KOPT-K1 (cell line): ENCODE measurements around the gene SMOC2.
"Not testable (repeated sequence)": the region's sequence is repeated elsewhere in the genome, so short reads cannot be mapped to it uniquely, and the experiment has no call there.

Experiments used
- H3K27ac ChIP-seq: fragments of 200-600 bp; sonication (generic); 2 replicates; pipeline ENCODE4 v1.5.1; 2016; ENCODE audit warnings: antibody characterized with exemption, mild to moderate bottlenecking, low read depth, low read length; ENCODE audit not compliant: poor library complexity, severe bottlenecking
- H3K36me3 ChIP-seq: fragments of 200-600 bp; sonication (generic); 2 replicates; pipeline ENCODE4 v1.5.1; 2017; ENCODE audit warnings: antibody characterized with exemption, mild to moderate bottlenecking, low read length, moderate library complexity; ENCODE audit not compliant: insufficient read depth
- H3K9me3 ChIP-seq: fragments of 200-600 bp; sonication (generic); 2 replicates; pipeline ENCODE4 v1.5.1; 2017; ENCODE audit warnings: antibody characterized with exemption, low read length, mild to moderate bottlenecking; ENCODE audit not compliant: insufficient read depth, poor library complexity, severe bottlenecking

SMOC2 gene

DNA sequence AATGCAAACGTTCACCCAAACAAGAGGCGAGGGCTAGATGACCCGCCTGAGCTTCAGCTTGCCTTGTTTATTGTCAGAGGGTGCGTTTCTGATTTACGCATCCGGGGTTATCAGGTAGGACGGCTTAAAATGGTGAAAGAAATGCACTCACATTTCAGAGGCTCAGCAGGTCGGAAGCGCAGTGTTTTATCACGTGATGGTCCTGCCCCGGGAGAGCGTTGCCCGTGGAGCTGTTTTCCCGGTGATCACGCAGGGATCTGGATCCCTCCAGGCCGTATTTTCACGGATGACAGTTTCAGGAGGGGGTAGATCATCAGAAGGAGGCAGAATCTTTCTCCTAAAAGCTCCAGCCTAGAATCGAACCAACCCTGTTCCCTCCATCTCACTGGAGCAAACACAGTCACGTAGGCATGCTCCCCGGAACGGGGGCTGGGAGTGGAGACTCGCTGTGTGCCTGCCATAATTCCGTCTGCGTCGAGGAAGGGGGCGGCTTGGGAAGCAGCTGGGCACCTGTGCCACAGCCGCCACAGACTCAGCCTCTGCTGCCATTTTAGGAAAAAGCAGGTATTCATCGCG lies 121.7 kb downstream of the SMOC2 start:
- Histone ChIP-seq H3K27ac (no peak overlapping the region), H3K9me3 (no peaks in the 10 kb centered on the region), H3K36me3 (no peaks in the 10 kb centered on the region)

DNA sequence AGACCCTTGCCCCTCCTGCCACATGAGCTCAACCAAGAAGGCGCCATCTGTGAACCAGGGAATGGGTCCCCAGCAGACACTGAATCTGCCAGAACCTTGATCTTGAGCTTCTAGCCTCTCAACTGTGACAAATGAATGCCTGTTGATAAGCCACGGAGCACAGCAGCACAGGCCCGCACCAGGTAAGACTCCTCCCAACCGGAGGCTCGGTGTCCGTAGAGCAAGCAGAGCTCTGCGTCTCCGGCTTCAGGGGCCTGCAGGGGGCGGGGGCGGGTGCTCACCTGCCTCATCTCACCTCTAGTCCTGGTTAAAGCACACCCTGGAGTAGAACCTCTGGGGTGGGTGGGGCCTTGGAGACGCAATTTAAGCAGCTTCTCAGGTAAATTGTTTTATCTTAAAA lies 122.7 kb downstream of the SMOC2 start:
- H3K36me3 ChIP-seq, result no peaks in the 10 kb centered on the region
- H3K9me3 ChIP-seq, result no peaks in the 10 kb centered on the region
- H3K27ac ChIP-seq, result no peak overlapping the region

DNA sequence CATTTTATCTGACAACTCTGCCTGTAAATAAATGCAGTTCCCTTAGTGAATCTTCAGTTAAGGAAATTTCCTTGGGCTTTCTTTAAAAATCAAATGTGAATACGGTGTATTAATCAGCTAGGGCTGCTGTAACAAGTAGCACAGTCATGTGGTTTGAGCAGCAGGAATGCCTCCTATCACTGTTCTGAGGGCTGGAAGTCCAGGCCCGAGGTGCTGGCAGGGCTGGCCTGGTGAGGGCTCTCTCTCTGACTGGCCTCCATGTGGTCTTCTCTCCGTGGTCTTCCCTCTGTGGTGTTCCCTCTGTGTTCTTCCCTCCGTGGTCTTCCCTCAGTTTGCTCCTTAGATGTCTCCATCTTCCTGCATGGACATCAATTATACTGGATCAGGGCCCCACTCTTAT lies 124.1 kb downstream of the SMOC2 start:
- Histone ChIP-seq H3K9me3 (no peaks in the 10 kb centered on the region), H3K27ac (no peak overlapping the region)

DNA sequence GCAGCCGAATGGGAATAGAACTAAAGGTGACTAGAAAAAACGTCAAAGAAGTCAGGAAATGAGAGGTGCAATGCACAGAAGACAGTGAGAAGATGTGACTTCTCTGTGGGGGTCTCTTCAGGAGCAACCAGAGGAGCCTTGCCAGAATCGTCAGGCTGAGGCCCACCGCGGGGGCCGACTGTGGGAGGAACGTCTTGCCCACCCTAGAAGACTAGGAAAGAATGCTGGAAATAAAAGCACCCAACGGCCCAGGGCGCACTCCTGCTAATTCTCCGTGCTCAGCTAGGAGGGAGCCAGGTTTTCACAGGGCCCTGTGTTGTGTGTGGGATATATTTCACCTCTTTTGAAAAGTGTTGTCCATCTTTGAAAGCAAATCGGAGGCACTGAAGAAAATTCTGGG lies 129.2 kb downstream of the SMOC2 start:
- Histone ChIP-seq H3K27ac (no peak overlapping the region), H3K9me3 (peaks cover 10% of the 10 kb centered on the region), H3K36me3 (no peaks in the 10 kb centered on the region)

More for the DNA sequence above, 124.1 kb downstream of the SMOC2 start:
- no peaks in the 10 kb centered on the region for H3K36me3 ChIP-seq

DNA sequence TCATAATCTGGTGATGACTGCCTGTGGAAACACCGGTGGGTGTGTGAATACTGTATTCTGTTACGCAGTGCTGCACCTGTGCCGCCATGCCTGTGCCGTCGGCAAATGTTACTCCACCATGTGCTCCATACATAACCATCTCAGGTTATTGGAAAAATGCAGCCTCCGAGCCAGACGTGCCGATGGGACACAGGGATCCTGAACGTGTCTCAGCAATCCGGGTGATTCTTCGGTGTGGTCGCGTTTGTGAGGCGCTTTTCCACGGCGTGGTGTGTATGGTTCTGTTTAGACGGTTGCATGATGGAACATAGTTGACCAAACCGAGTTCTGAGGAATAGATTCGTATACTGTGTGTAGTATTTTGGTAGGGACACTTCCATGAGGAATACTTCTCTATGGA lies 130.3 kb downstream of the SMOC2 start:
- H3K36me3 ChIP-seq, result no peaks in the 10 kb centered on the region
- H3K27ac ChIP-seq, result no peak overlapping the region
- H3K9me3 ChIP-seq, result peaks cover 17% of the 10 kb centered on the region

DNA sequence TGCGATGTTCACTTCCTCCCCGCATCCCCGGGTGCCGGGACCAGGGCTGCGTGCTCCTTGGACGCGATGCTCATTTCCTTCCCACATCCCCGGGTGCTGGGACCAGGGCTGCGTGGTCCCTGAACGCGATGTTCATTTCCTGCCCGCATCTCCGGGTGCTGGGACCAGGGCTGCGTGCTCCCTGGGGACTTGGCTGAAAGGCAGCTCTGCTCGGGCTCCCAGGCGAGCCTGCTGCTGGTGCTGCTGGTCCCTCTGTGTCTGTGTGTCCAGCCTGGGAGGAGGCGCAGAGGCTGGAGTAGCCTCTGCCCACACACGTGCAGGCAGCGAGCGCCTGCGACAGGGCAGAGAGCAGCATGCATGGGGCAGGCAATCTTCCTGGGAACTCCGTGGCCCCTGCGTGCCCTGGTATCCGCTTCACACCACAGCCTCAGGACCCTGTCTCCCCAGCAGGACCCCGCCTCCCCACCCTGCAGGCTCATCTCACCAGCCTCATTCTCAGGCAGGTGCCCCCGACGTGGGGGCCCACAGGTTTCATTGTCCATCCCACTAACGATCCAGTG lies 132.4 kb downstream of the SMOC2 start:
- H3K27ac ChIP-seq, H3K36me3 ChIP-seq: not testable (repeated sequence)
- H3K9me3 ChIP-seq, result peaks cover 17% of the 10 kb centered on the region

DNA sequence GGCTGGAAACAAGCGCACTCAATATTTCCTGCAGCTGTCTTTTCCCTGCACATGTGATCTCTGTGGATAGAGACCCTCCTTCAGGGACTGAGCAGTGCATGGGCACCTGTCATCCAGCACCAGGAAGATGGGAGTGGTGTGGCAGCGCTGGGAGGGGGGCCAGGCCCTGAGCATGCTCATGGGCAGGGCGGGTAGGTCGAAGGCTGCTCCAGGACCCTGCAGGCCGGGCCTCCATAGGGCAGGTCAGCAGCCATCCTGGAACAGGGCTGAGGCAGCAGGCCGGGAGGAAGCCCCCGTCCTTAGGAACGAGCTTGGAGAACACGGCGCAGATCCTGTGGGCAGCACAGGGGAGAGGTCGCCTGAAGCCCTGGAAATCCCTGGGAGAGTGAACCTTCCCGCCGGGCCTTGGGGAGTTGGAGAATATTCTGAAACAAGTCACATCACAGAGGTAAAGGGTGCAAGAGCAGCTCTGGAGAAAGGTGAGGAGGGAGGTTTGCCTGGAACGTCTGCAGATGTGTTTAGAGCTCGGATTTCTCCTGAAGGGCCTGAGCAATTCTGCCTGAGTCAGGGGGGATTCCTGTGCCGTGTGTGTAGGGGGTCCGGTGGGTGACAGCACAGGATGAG lies 133.2 kb downstream of the SMOC2 start:
- H3K27ac ChIP-seq, result no peak overlapping the region
- no peaks in the 10 kb centered on the region for H3K36me3 ChIP-seq
- H3K9me3 ChIP-seq, result peaks cover 17% of the 10 kb centered on the region

DNA sequence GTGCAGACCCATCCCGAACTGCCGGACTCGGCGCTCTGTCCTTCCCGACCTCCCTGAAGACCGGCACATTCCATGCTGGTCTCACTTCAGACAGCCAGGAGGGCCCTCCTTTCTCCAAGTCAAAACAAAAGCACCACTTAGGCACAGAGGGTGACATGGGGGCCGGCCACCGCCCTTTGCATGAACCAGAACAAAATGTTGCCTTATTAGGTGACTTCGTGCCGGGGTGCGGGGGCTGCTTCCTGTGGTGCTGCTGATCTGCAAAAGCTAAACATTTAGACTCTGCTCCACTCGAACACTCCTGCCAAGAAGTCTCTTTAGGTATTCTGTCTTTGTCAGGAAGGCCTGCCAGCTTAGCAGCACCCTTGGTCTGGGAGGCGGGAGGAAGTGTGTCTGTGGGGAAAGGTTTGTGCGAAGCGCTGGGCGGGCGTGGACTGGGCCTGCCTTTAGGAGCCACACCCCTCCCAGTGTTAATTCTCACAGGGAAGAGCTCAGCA lies 133.8 kb downstream of the SMOC2 start:
- Histone ChIP-seq H3K27ac (no peak overlapping the region), H3K9me3 (peaks cover 17% of the 10 kb centered on the region), H3K36me3 (no peaks in the 10 kb centered on the region)

DNA sequence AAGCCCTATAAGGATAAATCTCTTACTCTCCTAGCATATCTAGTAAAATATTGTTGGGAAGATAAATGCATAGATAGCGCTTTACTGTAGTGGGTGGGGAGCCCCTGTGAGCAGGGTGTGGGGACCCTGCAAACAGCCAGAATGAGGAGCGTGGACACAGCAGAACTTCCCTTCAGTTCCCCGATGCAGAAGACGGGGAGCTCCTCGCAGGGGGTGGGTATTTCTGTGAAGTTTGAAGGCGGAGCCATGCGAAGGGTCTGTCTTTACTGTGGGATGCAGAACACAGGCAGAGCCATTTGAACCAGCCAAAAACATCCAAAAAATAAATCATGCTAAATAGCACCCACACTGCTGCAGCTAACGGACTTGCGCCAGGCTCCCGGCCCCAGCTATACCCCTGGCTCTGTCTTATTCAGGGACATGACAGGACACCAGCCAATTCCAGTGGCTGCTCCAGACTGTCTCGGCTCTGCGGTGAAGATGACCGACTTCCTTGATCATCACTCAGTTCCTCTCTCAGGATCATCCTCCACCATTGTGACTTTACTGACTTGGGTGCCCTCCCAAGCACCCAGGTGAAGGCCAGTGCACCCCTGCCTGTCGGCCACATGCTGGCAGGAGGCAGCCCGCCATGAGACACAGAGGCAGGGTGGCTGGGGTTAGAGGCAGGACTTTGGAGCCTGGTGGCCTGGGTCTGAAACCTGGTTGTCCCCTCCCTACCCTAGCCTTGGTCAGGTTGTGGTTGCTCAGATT lies 134.5 kb downstream of the SMOC2 start:
- Histone ChIP-seq H3K27ac (no peak overlapping the region), H3K9me3 (peaks cover 17% of the 10 kb centered on the region), H3K36me3 (no peaks in the 10 kb centered on the region)

DNA sequence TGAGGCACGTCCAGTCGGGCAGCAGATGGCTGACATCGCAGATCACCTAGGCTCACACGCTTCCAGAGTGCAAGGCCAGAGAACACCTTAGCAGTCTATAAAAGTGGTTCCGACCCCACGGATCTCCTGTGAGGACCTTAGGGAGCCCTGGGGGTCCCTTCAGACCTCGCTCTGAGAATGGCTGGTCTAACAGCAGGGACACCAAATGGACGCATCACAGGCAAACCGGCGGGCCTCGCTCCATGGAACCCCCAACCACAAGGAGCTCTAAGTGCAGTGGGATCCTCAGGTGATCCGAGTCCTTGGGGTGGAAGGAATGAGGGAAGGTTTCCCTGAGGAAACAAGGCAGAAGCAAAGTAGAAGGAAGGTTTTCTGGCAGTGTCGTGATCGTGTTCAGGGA lies 135.4 kb downstream of the SMOC2 start:
- H3K36me3 ChIP-seq, result no peaks in the 10 kb centered on the region
- H3K9me3 ChIP-seq, result peaks cover 17% of the 10 kb centered on the region
- H3K27ac ChIP-seq, result no peak overlapping the region

DNA sequence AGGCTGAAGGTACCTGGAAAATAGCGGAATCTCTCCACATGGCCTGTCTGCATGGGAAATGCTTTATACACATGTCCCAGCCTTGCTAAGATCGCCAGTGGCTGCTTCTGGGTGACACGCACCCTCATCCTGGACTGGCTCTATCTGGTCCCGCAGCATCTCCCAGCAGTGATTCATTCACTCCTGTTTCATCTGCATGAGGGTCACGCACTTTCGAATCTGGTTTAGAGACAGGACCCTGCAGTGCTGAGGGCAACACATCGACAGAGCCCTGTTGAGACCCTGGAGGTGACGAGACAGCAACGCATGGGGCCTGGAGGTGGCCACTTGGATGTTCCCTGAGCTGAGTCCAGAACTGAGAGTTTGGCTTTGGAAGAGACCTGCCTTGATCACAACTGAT lies 136.5 kb downstream of the SMOC2 start:
- H3K9me3 ChIP-seq, result peaks cover 17% of the 10 kb centered on the region
- no peak overlapping the region for H3K27ac ChIP-seq

DNA sequence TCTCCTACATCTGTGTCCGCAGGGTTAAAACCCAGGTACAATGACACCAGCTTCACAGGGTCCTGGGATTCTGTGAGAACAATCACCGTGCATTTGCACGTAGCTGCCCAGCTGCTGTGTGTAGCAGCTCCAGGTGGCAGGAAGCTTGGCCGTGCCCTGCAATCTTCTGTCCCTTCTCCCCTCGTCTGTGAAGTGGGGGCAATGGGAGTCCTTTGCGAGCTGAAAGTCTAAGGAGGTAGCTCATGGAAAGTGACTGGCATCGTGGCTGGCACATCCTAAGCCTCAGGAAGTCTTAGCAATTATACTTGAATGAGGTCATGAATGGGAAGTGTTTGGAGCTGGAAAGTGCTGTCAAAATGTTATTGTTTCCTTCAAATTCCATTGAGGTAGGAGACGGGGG lies 137.1 kb downstream of the SMOC2 start:
- Histone ChIP-seq H3K27ac (no peak overlapping the region), H3K36me3 (no peaks in the 10 kb centered on the region), H3K9me3 (peaks cover 17% of the 10 kb centered on the region)

More for the DNA sequence above, 136.5 kb downstream of the SMOC2 start:
- H3K36me3 ChIP-seq, result no peaks in the 10 kb centered on the region

DNA sequence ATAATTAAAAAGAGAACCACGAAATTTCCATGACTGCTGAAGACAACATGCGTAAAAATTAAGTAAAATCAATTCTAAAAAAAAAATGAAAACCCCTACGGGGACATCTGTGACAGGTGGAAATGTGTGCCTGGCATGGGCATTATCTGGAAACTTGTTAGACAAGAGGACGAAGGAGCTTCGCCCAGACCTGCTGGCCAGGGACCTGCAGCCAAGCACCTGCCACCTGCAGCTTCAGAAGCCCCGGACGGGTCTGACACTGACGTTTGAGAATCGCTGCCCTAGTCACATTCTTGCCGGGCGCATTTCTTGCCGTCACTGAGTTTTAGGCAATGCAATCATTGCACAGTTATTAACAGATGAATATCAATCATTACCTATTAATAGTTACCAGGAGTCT lies 140.3 kb downstream of the SMOC2 start:
- H3K9me3 ChIP-seq, result no peaks in the 10 kb centered on the region

DNA sequence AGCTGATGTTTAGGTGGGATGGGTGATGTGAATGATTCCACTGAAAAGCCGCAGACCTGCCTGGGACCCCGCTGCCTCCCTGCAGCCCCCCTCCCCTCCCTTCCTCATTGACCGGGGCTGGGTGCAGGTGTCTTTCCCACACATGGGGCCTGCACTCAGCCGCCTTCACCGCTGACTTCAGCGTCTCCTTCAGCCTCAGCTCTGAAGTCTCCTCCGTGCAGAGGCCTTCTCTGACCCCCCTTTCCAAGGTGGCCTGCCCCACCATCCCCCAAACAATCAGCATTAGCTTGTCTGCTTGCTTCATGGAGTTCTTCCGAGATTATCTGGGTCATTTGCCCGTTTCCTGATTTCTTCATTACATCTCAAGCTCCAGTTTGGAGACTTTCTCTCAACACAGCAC lies 140.7 kb downstream of the SMOC2 start:
- H3K27ac ChIP-seq, result no peak overlapping the region
- no peaks in the 10 kb centered on the region for H3K9me3 ChIP-seq
- no peaks in the 10 kb centered on the region for H3K36me3 ChIP-seq

More for the DNA sequence above, 140.3 kb downstream of the SMOC2 start:
- Histone ChIP-seq H3K36me3 (no peaks in the 10 kb centered on the region), H3K27ac (no peak overlapping the region)

DNA sequence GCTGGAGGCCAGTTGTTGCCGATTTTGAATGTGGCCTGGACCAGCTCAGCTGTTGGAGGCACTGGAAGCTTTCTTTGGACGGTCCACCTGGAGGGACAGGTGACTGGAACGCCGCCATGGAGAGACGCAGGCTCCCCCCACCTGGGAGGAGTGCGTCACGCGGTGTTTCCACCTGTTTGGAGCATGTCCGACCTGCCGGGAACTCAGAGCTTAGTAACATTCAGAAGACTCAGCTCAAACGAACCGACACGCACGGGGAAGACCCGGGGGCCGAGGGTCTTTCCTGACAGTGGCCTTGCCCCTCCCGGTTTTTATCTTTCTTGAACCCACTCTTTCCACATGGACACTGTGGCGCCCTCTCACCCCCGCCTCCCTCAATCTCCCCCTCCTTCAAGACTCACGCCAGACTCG lies 141.6 kb downstream of the SMOC2 start:
- H3K9me3 ChIP-seq, result no peaks in the 10 kb centered on the region
- no peaks in the 10 kb centered on the region for H3K36me3 ChIP-seq
- H3K27ac ChIP-seq, result no peak overlapping the region
